Measurements from ENCODE around the gene GSK3A.
A peak's percentile ranks its signal among the peaks of the same experiment; 100 is the strongest.
"Not testable (repeated sequence)": the region's sequence is repeated elsewhere in the genome, so short reads cannot be mapped to it uniquely, and the experiment has no call there.

Gene GSK3A

GRCh38 chr19:42267644-42268141 lies 25.3 kb upstream of the GSK3A start:
- DNase-seq, result no peak

- not testable (repeated sequence) for DNase-seq
Measured at GRCh38 chr19:42266928-42267603, 24.7 kb upstream of the GSK3A start.

GRCh38 chr19:42266105-42266504 lies 23.7 kb upstream of the GSK3A start:
- not testable (repeated sequence) for DNase-seq

- no peak for DNase-seq
Measured at GRCh38 chr19:42261763-42262162, 19.4 kb upstream of the GSK3A start.

- DNase-seq, result not testable (repeated sequence)
Measured at GRCh38 chr19:42257842-42258241, 15.4 kb upstream of the GSK3A start.

- peak; percentile 53 for DNase-seq
Measured at GRCh38 chr19:42255766-42256745, 13.7 kb upstream of the GSK3A start.

- peak; percentile 90 for DNase-seq
Measured at GRCh38 chr19:42254850-42255765, 12.7 kb upstream of the GSK3A start, which contains the start of gene ERF. ERF (minus strand) TSS chr19:42255128; CDS start chr19:42254999, 129 bp downstream.

- peak; percentile 58 for DNase-seq
Measured at GRCh38 chr19:42254089-42254849, 11.9 kb upstream of the GSK3A start.

- peak; percentile 48 for DNase-seq
Measured at GRCh38 chr19:42253245-42254088, 11.1 kb upstream of the GSK3A start.

- DNase-seq, result peak; percentile 45
Measured at GRCh38 chr19:42252365-42253244, 10.2 kb upstream of the GSK3A start.

- no peak for DNase-seq
Measured at GRCh38 chr19:42251572-42252358, 9.4 kb upstream of the GSK3A start.

- DNase-seq, result peak; percentile 41
Measured at GRCh38 chr19:42250666-42251531, 8.5 kb upstream of the GSK3A start.

- DNase-seq, result no peak
Measured at GRCh38 chr19:42250183-42250665, 7.8 kb upstream of the GSK3A start.

- DNase-seq, result no peak
Measured at GRCh38 chr19:42249769-42250168, 7.4 kb upstream of the GSK3A start.

- no peak for DNase-seq
Measured at GRCh38 chr19:42249149-42249750, 6.8 kb upstream of the GSK3A start.

GRCh38 chr19:42248270-42249148 lies 6.1 kb upstream of the GSK3A start:
- DNase-seq, result no peak

Measured in fibroblast of upper back skin (primary cell).